ENCODE data around the gene ARID3A.
A peak's percentile ranks its signal among the peaks of the same experiment; 100 is the strongest.

Gene ARID3A

DNA sequence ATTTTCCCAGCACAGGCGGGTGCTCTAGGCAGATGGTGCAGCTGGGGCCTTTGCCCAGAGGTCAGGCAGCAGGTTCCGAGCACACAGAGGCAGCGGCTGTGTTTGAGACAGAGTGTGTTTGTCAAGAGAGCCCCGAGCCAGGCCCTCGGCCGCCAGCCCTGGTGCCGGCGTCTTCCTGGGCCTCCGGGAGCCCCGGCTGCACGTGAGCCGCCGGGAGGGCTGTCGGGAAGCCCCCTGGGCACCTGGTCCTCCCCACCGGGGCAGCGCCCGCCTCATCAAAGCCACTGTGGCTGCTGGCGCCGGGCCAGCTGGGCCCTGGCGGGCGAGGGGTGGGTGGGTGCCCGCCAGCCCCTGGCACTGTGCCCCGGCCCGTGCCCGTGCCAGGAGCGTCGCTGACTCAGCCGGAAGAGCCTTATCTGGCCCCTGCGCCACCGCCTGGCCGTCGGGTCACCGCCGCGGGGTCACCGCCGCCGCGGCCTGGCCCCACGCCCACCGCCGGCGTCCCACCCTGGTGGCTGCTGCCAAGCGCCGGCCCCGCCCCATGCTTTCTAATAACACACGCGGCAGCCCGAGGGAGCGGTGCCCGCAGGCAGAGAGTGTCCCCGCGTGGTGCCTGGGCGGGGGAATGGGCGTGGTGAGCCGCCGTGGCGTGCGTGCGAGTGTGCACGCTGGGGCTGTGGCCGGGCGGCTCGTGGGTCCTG is 14.9 kb downstream of the ARID3A start:
- TF ChIP-seq, protein P1, sequence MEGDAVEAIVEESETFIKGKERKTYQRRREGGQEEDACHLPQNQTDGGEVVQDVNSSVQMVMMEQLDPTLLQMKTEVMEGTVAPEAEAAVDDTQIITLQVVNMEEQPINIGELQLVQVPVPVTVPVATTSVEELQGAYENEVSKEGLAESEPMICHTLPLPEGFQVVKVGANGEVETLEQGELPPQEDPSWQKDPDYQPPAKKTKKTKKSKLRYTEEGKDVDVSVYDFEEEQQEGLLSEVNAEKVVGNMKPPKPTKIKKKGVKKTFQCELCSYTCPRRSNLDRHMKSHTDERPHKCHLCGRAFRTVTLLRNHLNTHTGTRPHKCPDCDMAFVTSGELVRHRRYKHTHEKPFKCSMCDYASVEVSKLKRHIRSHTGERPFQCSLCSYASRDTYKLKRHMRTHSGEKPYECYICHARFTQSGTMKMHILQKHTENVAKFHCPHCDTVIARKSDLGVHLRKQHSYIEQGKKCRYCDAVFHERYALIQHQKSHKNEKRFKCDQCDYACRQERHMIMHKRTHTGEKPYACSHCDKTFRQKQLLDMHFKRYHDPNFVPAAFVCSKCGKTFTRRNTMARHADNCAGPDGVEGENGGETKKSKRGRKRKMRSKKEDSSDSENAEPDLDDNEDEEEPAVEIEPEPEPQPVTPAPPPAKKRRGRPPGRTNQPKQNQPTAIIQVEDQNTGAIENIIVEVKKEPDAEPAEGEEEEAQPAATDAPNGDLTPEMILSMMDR (IDR thresholded peaks at IDR 0.05) = no peak
- Histone ChIP-seq H3K27ac (peak overlapping the region; percentile 85 to 90), H3K4me3 (peak overlapping the region; percentile 69)
- no peak for DNase-seq (ENCODE audit: low spot score)

DNA sequence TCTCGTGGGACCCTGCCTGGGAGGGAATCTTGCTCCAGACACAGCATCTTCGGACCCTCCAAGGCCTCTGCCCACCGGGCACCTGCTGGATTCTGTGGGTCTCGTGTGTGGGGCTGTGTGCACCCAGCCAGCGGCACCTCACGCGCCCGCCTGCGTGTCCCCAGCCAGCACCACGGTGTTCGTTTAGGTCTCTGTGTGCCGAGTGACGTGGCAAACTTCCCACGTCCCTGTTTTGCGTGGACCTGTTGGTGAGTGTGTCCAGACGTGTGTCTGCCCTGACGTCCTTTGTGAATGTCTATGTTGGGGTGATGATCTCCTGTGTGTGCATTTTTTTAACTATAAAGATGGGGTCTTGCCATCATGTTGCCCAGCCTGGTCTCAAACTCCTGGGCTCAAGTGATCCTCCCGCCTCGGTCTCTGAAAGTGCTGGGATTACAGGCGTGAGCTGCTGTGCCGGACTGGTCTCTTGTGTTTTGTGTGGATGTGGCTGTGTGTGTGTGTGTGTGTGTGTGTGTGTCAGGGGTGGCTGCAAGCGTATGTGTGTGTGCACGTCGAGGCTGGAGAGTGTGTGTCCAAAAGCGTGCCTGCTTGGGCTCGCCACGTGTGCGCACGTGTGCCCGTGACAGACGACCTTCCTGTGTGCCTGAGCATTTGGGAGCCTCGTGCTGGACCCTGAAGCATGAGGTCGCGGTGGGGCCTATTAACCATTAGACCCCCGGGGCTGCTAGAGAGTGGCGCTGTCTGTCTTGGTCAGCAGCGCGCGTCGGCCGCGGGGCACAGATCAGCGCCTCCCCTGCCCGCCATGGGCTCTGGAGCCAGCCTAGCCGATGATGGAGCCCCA is 15.7 kb downstream of the ARID3A start:
- DNase-seq (ENCODE audit: low spot score) = no peak
- Histone ChIP-seq H3K4me3 (peak overlapping the region; percentile 69), H3K27ac (peak overlapping the region; percentile 85 to 90)
- TF ChIP-seq, protein P1 (IDR thresholded peaks at IDR 0.05) = no peak

DNA sequence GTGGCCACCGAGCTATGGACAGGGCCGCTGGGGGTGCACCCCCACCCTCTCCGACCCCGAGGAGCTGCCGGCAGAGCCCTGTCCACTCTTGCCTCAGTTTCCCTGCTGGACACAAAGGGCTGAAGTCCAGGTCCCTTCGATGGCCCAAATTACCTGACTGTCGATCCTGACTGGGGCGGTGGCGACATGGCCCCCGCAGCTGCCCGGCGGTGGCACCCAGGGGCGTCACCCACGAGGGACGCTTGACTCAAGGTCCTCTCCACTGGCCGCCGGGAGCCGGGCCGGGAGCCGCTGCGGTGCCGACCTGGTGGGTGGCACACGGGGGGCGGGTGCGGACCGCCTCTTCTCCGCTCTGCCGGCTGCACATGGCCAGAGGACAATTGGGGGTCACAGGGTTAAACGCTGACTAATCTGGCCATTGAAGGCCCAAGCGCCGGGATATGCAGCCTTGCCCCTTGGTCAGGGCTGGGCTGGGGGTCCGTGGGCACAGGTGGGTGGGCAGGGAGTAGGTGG is 16.4 kb downstream of the ARID3A start:
- H3K4me3 ChIP-seq = no peak overlapping the region
- TF ChIP-seq, protein P1 (IDR thresholded peaks at IDR 0.05) = no peak
- DNase-seq (ENCODE audit: low spot score) = no peak
- no peak overlapping the region for H3K27ac ChIP-seq

DNA sequence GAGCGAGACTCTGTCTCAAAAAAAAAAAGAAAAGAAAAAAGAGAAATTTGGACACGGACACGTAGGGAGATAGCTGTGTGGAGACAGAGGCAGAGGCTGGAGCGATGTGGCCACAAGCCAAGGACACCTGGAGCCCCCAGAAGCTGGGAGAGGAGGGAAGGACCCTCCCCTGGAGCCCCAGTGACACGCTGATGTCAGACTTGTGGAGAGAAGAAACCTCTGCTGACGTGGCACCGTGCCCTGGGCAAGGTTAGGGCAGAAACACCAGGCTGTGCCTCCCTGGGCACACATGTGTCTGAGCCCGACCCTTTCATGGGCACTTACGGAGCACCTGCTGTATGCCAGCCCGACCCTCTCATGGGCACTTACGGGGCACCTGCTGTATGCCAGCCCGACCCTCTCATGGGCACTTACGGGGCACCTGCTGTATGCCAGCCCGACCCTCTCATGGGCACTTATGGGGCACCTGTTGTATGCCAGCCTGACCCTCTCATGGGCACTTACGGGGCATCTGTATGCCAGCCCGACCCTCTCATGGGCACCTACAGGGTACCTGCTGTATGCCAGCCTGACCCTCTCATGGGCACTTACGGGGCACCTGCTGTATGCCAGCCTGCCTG is 17.8 kb downstream of the ARID3A start:
- Histone ChIP-seq H3K27ac (no peak overlapping the region), H3K4me3 (no peak overlapping the region)
- TF ChIP-seq, protein P1 (IDR thresholded peaks at IDR 0.05) = no peak
- no peak for DNase-seq (ENCODE audit: low spot score)

DNA sequence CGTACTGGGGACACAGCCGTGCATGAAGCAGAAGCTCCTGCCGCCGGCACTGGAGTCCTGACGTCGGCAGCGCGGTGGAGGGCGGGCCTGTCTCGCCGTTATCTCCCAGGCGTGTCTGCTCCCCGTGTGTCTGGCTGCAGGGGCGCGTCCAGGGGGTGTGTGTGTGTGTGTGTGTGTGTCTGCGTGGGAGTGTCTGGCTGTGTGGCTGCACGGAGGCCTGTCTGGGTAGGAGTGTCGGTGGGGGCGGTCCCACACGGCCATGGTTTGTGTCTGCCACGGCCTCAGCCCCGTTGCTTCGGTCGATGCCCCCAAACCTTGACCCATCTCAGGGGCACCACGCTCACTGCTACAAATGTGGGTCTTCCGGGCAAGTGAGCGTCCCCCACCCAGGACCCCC is 18.3 kb downstream of the ARID3A start:
- DNase-seq (ENCODE audit: low spot score) = no peak

DNA sequence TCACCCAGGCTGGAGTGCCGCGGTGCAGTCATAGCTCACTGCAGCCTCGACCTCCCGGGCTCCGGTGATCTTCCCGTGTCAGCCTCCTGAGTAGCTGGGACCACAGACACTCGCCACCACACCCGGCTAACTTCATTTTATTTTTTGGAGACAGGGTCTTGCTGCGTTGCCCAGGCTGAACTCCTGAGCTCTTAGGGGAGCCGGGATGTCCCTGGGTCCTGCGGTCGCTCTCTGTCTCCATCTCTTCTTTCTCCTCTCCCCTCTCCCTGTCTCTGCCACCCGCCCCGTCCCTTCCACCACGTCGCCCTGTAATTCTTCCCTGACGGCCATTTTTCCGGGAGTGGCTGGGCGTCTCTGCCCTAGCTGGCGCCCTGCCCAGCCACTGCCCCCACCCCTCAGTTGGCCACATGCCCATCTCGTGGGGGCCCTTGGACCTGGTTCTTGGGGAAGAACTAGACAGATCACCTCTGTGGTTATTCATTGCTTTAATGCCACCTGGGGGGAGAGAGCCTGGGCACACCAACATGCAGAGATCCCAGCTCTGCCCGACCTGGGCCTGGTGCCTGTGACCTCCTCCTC is 18.9 kb downstream of the ARID3A start:
- Histone ChIP-seq H3K27ac (no peak overlapping the region), H3K4me3 (no peak overlapping the region)
- TF ChIP-seq, protein P1 (IDR thresholded peaks at IDR 0.05) = no peak
- no peak for DNase-seq (ENCODE audit: low spot score)

More for the DNA sequence above, 18.3 kb downstream of the ARID3A start:
- Histone ChIP-seq H3K4me3 (no peak overlapping the region), H3K27ac (no peak overlapping the region)
- TF ChIP-seq, protein P1 (IDR thresholded peaks at IDR 0.05) = no peak

Measured in coronary artery (tissue), 2 donors.